HFF-Myc (cell line): Measurements from ENCODE around the gene MTCL1.

ENCODE experiments used
- DNase-seq: peaks from one replicate; pipeline ENCODE4 v3.0.0-alpha.2; 2011; ENCODE audit warnings: low read depth; ENCODE audit errors: extremely low read depth
- H3K4me3 ChIP-seq: replicated peaks from 2 replicates; pipeline ENCODE4 v1.5.1; 2011; ENCODE audit warnings: low read depth, mild to moderate bottlenecking, control low read depth, low read length
- TF ChIP-seq, protein P1 (sequence below): IDR thresholded peaks from 2 replicates; pipeline ENCODE4 v1.5.1; 2012; ENCODE audit warnings: mild to moderate bottlenecking, low read depth, low read length, control low read depth; ENCODE audit errors: missing control alignments

Gene MTCL1

DNA sequence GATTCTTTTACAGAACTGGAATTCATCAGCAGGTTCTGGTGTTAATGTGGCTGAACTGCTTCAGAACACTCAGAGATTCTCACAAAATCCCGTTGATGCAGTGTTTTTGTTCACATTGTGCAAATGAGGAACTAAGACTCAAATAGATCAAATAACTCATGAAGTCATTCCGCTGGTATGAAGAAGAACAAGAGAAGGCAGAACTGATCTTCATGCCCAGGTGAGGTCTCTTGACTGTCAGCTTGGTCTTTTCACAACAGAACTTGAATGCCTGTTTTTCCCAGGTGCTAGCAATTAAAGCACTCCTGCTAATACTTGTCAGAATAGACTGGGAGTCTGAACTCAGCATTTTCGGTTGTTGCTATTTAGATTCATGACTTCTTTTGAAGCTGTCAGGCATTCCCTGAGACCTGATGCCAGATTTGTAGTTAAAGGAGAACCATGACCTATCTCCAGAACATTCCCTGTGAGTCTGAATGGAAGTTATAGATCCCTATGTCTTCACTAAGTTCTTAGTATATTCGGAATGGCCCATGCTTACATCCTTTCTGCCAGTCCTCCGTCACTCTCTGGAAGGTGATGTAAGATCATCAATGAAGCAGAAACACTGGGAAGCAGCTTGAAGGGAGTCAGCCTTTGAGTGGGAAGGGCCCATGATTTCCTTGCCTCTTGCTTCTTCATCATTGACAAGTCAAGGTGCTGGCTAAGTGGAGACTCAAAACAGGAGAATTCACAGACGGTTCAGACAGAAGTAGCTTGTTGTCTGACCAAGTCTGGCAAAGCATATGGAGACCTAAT lies 155.7 kb downstream of the MTCL1 start:
- no peak for DNase-seq
- TF ChIP-seq, protein P1, sequence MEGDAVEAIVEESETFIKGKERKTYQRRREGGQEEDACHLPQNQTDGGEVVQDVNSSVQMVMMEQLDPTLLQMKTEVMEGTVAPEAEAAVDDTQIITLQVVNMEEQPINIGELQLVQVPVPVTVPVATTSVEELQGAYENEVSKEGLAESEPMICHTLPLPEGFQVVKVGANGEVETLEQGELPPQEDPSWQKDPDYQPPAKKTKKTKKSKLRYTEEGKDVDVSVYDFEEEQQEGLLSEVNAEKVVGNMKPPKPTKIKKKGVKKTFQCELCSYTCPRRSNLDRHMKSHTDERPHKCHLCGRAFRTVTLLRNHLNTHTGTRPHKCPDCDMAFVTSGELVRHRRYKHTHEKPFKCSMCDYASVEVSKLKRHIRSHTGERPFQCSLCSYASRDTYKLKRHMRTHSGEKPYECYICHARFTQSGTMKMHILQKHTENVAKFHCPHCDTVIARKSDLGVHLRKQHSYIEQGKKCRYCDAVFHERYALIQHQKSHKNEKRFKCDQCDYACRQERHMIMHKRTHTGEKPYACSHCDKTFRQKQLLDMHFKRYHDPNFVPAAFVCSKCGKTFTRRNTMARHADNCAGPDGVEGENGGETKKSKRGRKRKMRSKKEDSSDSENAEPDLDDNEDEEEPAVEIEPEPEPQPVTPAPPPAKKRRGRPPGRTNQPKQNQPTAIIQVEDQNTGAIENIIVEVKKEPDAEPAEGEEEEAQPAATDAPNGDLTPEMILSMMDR: no peak
- no peak overlapping the region for H3K4me3 ChIP-seq

DNA sequence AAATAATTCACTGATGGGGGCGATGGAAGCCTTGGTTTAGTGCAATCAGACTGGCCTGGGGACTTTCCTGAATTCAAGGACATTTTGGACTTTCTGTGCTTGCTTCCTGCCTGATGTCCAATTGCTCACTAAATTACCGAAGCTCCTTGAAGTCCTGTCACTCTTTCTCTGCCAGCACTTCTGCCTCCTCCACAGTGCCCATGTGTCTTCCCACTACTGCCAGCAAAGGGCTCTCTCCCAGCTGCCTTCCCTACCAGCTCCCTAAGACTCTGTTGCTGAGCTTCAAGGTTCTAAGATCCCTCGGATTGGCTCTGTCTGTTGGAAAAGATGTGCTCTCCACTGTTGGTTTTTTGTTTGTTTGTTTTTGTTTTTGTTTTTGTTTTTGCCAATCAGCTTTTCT lies 158.1 kb downstream of the MTCL1 start:
- TF ChIP-seq, protein P1: no peak
- H3K4me3 ChIP-seq: no peak overlapping the region
- DNase-seq: no peak

DNA sequence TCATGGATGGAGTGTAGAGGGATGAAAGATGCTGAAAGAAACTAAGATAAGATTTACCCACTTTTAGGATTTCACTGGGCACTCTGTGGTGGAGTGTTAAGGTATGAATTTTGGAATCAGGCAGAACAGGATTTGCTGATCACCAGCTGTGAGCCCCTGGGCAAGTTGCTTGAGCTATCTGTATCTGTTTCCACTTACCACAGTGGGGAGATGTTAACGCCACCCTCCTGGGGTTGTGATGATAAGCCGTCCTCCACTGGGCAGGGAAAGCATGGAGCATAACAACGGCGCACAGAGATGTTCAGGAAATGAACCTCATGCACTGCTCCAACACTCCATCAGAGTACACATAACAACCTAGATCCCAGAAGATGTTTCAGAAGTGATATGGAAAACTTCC lies 160.6 kb downstream of the MTCL1 start:
- DNase-seq: no peak
- TF ChIP-seq, protein P1: no peak
- no peak overlapping the region for H3K4me3 ChIP-seq

DNA sequence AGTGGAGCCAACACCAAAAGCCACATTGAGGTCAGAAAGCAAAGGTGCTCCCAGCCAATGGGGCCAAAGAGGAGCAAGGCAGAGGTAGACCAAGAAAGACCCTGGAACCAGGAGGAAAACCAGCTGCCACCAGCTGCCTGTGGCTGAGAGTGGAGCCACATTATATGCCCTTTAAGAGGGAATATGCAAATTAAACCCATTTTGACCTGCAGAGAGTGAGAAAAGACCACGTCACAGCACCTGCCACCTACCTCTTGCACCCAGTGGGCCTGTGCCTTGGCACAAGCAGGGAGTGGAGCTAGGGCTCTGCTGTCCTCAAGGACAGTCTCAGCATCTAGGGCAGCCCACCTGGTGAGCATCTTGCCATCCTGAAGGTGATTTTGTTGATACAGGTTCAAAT lies 161.3 kb downstream of the MTCL1 start:
- TF ChIP-seq, protein P1: no peak
- no peak for DNase-seq
- no peak overlapping the region for H3K4me3 ChIP-seq

DNA sequence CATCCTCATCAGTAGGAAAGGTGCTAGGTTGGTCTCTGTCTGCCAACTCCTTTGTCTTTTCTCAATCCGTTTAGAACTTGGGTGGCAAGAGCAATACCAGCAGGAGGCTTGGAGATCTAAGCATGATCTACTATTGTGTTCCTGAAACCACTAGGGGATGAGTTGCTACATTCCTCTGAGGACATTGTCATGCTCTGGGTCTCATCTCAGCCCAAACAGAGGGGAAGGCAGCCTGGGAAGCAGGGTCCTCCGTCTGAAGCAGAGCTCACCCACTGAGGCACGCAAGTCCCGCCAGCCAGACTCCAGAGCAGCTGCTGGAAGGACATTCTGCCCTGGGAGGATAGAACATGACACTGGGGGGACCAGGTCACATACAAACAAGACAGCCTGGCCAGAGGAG lies 162.9 kb downstream of the MTCL1 start:
- TF ChIP-seq, protein P1: no peak
- no peak for DNase-seq
- H3K4me3 ChIP-seq: no peak overlapping the region

DNA sequence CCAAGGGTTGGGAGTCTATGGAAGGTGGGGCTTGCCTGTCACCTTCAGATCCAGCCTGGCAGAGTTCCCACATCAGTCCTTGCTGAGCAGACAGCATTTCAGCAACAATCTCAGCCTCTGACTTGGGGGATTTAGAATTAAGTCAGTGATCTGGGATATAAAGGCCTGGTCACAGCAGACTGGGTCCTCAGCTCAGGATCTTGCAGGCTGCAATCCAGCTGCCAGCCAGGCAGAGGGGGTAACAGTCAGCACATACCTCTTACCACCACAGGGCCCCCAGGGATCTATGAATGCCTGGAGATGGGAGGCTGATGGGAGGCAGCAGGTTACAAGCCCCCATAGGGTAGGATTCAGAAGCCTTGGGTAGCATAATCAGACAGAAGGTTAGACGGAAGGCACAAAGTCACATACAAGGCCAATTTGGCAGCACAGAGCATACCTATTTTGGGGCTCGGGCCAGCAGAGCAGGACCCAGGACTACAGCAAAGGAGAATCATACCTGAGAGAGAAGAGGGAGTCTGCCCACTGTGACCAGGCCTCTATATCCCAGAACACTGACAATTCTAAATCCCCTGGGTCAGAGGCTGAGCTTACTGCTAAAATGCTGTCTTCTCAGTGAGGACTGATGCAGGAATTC lies 163.5 kb downstream of the MTCL1 start:
- TF ChIP-seq, protein P1: no peak
- no peak overlapping the region for H3K4me3 ChIP-seq
- DNase-seq: no peak

DNA sequence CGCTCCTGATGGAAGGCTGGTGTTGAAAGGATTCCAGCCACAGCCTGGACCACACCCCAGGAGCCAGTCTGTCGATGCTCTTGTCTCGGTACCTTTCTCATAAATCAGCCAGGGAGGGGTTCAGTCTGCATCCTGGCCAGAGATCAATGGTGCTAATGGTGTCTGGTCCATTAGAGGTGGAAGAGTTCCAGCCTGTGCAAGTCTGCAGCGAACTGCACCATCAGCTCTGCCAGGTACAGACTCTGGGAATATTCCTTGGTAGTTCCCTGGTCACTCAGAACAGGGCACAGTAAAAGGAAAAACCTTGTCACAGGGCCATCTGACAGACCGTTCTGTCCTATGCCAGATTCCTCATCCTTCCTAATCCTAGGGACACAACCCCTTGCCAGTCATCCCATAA lies 164.3 kb downstream of the MTCL1 start:
- H3K4me3 ChIP-seq: no peak overlapping the region
- no peak for DNase-seq
- TF ChIP-seq, protein P1: no peak
